ENCODE data around the gene CDIP1.

CDIP1 gene

DNA sequence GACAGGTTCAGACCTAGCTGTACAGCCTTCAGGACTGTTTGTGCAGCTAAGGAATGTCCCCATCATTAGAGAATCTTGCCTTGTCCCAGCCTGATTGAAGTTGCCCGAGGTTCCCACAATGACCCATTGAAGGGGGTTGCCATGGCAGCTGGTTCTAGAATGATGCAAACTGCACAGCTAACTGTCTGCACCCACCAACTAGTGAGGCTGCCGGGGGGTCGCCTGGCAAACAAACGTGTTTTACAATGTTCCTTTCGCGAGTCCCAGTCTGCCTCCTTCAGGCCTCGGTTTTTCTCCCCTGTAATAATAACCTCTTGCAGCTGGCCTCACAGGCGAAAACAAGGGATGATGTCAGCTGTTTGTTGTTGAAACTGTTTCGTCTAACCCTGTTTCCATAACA is 23.0 kb upstream of the CDIP1 start:
- no peak overlapping the region for H3K4me3 ChIP-seq (replicated peaks; ENCODE audit: low read depth, low read length)
- no peak for DNase-seq (ENCODE audit: extremely low read depth, low read depth)
- TF ChIP-seq, protein P1, sequence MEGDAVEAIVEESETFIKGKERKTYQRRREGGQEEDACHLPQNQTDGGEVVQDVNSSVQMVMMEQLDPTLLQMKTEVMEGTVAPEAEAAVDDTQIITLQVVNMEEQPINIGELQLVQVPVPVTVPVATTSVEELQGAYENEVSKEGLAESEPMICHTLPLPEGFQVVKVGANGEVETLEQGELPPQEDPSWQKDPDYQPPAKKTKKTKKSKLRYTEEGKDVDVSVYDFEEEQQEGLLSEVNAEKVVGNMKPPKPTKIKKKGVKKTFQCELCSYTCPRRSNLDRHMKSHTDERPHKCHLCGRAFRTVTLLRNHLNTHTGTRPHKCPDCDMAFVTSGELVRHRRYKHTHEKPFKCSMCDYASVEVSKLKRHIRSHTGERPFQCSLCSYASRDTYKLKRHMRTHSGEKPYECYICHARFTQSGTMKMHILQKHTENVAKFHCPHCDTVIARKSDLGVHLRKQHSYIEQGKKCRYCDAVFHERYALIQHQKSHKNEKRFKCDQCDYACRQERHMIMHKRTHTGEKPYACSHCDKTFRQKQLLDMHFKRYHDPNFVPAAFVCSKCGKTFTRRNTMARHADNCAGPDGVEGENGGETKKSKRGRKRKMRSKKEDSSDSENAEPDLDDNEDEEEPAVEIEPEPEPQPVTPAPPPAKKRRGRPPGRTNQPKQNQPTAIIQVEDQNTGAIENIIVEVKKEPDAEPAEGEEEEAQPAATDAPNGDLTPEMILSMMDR (IDR thresholded peaks at IDR 0.05; ENCODE audit: low read depth, low read length, missing control alignments) = no peak

DNA sequence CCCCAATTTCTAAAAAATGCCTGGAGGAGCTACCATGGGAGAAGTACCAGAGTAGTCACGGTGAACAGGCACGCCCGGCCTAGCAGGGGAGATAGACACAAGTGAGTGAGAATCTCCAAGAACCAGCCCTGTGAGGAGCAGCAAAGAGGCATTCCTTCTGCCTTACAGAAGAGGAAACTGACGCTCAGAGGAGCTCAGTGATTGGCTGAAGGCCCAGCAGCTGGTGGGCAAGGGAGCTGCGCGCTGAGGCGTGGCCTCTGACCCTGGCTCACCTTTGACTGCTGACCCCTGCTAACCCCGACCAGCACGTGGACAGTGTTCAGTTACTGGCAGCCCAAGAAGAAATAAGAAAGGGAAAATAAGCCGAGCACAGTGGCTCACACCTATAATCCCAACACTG is 19.4 kb upstream of the CDIP1 start:
- TF ChIP-seq, protein P1 (IDR thresholded peaks at IDR 0.05; ENCODE audit: low read depth, low read length, missing control alignments) = no peak
- H3K4me3 ChIP-seq (replicated peaks; ENCODE audit: low read depth, low read length) = no peak overlapping the region
- no peak for DNase-seq (ENCODE audit: extremely low read depth, low read depth)

DNA sequence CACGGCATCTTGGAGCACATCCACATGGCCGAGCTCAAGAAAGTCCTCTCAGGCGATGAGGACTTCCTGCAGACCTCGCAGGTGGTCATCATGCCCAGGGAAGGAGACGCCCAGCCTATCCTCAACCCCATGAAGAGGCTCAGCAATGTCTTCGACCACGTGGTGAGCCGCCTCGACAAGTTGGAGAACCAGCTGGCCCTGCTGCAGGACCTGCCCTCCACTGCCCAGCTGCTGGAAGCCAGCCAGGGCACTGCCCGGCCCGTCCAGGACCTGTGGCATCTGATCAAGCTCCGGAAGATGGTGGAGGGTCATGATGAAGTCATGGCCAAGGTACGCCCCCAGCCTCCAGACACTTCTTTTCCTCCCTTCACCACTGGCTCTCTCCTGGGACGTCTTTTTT is 18.0 kb upstream of the CDIP1 start:
- H3K4me3 ChIP-seq (replicated peaks; ENCODE audit: low read depth, low read length) = no peak overlapping the region
- TF ChIP-seq, protein P1 (IDR thresholded peaks at IDR 0.05; ENCODE audit: low read depth, low read length, missing control alignments) = no peak
- DNase-seq (ENCODE audit: extremely low read depth, low read depth) = no peak

DNA sequence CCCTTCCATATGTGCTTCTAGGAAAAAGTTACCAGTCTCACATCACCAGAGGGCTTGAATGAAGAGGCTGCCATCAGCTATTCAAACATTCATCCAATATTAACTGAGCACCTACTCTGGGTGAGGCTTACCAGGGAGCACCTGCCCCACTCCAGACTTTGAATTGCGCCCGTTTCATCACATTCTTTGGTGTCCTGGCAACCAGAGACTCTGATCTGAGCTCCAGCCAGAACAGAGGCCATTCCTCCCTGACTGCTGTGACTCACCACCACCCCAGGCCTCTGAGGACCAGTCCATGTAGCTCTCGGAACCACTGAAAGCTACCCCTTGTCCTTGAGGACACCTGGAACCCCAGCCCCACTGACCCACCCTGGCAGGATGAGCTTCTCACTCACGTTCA is 17.5 kb upstream of the CDIP1 start, which contains the start of gene C16orf96:
Gene C16orf96 (plus strand): TSS at position 229 of the 400 bp plus-strand sequence. CDS start 150 bp downstream, at position 379.
- no peak within 1 kb of the TSS for H3K4me3 ChIP-seq (replicated peaks; ENCODE audit: low read depth, low read length)
- TF ChIP-seq, protein P1 (IDR thresholded peaks at IDR 0.05; ENCODE audit: low read depth, low read length, missing control alignments) = no peak
- no peak for DNase-seq (ENCODE audit: extremely low read depth, low read depth)

DNA sequence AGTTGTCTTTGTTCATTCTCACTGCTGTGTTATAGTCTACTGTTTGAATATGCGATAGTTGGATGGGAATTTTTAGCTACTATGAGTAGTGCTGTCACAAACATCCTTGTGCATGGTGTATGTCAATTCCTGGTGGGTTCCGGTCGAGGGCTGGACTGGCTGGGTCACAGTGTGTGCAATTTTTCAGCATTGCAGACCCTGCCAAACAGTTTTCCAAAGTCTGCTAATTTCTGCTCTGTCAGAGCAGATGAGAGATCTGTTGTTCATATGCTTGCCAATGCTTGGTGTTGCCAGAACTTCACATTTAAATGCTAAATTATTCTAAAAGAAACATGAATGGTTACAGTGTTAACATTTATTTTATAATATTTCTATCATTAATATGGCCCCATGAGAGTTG is 14.0 kb upstream of the CDIP1 start:
- no peak for DNase-seq (ENCODE audit: extremely low read depth, low read depth)
- H3K4me3 ChIP-seq (replicated peaks; ENCODE audit: low read depth, low read length) = no peak overlapping the region
- TF ChIP-seq, protein P1 (IDR thresholded peaks at IDR 0.05; ENCODE audit: low read depth, low read length, missing control alignments) = no peak

DNA sequence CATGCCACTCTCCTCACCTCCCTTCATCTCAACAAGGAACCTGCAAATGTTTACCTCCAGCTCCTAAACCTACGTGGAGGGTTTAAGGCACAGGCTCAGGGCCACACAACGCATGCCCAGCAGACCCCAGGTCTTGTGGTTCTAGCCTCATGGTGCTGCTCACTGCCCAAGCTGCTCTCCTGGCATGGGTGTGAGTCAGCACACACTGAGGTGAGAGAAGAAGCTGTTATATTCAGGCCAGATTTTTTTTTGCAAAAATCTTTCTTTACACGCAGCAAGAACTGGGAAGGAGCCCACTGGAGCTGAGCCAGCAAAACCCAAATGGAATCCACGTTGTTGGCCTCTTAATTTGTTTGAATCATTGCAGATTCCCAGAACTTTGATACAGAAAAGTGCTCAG is 12.0 kb upstream of the CDIP1 start:
- TF ChIP-seq, protein P1 (IDR thresholded peaks at IDR 0.05; ENCODE audit: low read depth, low read length, missing control alignments) = no peak
- DNase-seq (ENCODE audit: extremely low read depth, low read depth) = no peak
- H3K4me3 ChIP-seq (replicated peaks; ENCODE audit: low read depth, low read length) = no peak overlapping the region

DNA sequence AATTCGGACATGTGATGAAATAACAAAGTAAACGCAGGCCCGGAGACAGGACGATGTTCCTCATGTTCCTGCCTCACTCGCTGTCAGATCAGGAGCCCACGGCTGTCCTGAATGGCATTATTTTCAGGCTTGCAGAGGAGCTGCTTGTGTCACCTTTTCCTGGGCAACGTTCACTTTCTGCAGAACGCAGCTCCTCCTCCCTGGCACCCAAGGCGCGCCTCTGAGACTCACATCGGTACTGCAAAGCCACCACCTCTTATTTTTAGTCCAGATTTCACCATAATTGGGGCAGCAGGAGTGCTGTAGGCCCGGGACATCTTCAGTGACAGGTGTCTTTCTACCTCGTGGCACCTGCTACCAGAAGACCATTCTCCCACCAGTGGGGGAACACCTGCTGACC is 9.6 kb upstream of the CDIP1 start:
- DNase-seq (ENCODE audit: extremely low read depth, low read depth) = no peak
- TF ChIP-seq, protein P1 (IDR thresholded peaks at IDR 0.05; ENCODE audit: low read depth, low read length, missing control alignments) = no peak
- no peak overlapping the region for H3K4me3 ChIP-seq (replicated peaks; ENCODE audit: low read depth, low read length)
